GM19025 (cell line): ENCODE results near the gene CAPN5.

ENCODE experiments used
- ATAC-seq: cut with Tn5 transposase; IDR thresholded peaks from one replicate; pipeline ENCODE4 v1.9.1; 2021; ENCODE audit warnings: mild to moderate bottlenecking, low read depth, moderate library complexity; ENCODE audit not compliant: unreplicated experiment

Gene CAPN5

GRCh38 chr11:77113382-77114088 lies 46.8 kb downstream of the CAPN5 start:
- ATAC-seq, result no peak

- ATAC-seq, result no peak
Measured at GRCh38 chr11:77114089-77114463, 47.3 kb downstream of the CAPN5 start.

- ATAC-seq, result no peak
Measured at GRCh38 chr11:77115181-77115611, 48.4 kb downstream of the CAPN5 start.

DNA sequence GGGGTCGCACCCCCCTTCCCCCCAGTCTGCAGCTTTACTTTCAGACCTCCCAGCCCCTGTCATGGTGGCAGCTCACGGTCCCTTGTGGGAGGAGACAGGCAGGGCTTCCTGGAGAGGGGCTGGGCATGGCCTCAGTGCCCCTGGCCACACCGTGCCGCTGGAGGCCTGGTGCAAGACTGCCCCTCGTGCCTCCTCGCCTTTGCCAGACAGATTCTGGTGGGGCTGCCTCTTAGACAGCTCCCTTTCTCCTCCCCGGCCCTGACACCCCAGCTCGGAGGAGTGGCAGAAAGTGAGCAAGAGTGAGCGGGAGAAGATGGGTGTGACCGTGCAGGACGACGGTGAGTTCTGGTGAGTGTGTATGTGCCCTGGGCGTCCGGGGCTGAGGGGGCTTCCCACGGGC lies 49.2 kb downstream of the CAPN5 start:
- ATAC-seq, result no peak

- ATAC-seq, result no peak
Measured at GRCh38 chr11:77117492-77117891, 50.7 kb downstream of the CAPN5 start.

- ATAC-seq, result no peak
Measured at GRCh38 chr11:77118086-77118485, 51.3 kb downstream of the CAPN5 start.

GRCh38 chr11:77118971-77119370 lies 52.2 kb downstream of the CAPN5 start:
- no peak for ATAC-seq

DNA sequence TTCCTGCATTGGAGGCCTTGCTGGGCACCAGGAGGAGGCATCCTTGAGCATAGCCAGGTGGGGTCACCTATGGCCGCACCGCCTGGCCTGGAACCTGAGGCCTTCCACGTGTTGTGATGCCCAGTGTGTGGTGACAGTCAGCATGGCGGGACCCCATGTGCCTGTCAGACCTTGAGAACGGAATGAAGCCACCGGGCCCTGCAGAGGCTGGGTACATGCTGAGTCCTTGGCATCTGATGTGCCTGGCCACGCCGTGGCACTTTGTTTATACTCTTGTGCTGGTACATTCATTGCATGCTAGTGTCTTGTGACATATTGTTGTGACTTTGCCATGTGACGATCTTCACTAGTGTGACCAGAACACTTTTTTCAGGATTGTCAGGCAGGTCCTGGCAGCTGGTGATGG lies 52.8 kb downstream of the CAPN5 start:
- no peak for ATAC-seq

GRCh38 chr11:77120571-77120970 lies 53.8 kb downstream of the CAPN5 start:
- ATAC-seq, result no peak

DNA sequence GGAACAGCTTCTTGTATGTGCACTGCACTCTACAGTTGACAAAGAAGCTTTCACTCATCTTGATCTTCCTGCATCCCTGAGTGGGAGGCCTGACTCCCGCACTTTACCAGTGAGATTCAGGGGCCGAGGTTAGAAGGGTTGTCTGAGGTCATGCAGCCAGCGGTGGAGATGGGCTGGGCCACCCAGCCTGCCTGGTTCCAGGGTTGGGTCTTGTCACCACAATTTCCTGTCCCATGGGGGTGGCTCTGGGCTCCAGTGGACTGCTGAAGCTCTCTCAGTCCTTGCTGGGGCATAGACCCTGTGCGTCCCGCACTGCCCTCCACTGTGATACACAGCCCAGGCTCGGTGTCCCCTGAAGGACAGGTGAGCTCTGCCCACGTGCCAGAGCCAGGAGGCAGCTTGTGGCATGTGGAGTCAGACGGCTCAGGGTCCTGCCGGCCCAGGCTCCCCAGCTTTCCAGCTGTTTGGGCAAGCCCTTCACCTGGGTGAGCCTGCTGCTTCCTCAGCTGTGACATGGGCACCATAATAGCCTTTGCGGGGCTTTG lies 54.4 kb downstream of the CAPN5 start:
- ATAC-seq, result no peak

DNA sequence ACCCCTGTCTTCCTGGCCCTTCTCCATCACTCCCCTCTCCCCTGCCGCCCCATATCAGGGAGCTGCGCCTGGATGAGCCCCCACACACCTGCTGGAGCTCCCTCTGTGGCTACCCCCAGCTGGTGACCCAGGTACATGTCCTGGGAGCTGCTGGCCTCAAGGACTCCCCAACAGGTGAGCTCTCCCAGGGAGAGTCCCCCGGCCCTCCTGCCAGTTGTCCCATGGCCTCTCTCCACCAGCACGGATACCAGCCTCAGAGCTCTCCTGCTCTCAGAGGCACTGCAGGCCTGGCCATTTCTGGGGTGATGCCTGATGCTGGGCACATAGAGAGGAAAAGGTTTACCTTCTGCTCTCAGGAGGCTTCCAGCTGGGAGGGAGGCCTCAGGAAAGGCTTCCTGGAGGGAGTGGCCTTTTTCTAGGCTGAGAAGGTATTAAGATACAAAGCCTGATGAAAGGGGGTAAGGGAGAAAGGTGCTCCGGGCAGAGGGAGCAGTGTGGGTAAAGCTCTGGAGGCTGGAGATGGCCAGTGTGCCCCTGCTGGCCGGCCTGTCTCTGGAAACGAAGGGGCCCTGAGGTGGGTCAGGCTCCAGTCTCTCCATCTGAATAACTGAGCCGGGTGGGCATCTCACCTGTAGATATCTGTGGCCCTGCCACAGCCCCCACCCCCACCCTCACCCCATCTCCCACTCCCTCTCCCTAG lies 55.3 kb downstream of the CAPN5 start:
- no peak for ATAC-seq

GRCh38 chr11:77122576-77123212 lies 55.9 kb downstream of the CAPN5 start:
- ATAC-seq, result no peak

GRCh38 chr11:77123591-77123990 lies 56.8 kb downstream of the CAPN5 start:
- ATAC-seq, result no peak

GRCh38 chr11:77124041-77124440 lies 57.3 kb downstream of the CAPN5 start:
- no peak for ATAC-seq

DNA sequence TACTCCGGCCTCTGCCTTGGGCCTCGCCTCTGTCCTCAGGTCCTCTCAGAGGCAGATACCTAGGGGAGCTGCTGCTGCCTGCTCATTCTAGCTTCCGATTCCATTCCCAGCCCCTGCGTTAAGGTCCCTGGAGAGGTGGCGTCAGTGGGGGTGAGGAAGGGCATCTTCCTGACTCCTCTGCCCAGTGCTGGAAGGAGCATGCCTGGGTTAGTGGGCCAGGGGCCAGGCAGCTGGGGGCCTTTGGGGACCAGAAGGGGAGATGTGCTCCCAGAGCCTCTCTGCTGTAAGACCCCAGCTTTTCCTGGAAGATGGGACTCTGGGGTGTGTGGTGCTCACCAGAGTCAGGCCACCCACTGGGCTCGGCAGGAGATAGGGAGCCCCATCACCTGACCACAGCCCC lies 57.7 kb downstream of the CAPN5 start:
- no peak for ATAC-seq

DNA sequence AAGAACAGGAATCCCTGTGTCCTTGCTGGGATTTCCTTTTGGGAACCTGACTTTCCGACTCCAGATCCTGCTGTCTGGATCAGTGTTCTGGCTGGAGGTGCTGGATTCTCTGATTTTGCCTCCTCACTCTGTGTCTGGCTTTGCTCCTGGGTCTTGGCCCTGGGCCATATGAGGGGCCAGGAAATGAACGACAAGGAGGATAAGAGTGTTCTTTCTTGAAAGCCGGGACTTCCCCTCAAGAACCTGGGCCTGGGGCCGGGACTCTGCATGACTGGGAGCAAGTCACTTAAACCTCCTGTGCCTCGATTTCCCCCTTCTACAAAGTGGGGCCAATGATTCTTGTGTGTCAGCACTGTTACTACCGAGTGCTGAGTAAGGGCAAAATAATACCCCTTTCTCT lies 58.4 kb downstream of the CAPN5 start:
- ATAC-seq, result no peak

DNA sequence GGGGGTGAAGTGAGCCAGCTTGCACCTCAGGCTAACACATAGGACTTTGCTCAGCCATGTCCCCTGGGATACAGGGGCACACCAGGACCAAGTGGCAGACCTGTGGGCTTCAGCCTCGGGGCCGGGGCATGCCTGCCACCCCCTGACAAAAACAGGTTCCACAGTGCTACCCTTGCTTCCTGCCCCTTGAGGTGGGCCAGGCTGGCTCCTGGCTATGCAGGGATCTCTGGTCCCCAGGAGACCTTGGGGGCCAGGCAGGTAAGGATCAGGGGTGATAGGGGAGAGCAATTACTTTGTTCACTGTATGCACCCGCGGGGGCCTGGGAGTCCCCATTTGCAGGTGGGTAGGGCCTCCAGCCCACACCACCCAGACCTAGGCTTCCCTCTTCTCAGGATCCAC lies 58.9 kb downstream of the CAPN5 start:
- no peak for ATAC-seq

DNA sequence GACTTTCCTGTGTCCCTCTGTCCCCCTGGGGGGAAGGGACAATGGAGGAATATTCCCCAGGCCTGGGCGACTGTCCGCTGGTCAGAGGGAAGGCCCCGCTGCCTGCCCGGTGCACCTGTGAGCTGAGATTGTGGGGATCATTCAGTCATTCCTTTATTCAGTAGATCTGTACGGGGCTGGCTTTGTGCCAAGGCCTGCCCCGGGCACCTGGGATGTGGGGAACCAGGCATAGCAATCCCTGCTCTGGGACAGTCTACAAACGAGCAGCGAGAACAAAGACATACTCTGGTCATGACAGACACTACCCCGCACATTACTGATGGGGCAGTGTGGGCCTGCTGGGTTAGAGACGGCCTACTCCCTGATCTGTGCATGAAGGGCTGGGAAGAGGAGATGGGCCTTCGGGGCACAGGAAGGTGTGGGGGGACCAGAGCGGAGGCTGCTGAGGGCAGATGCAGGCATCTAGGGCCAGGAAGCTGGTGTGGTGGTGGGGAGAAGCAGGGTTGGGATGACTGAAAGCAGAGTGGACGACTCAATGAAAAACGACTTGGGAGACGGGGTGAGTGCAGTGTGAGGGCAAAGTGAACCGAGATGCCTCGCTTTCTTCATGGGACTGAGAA lies 59.5 kb downstream of the CAPN5 start:
- no peak for ATAC-seq

DNA sequence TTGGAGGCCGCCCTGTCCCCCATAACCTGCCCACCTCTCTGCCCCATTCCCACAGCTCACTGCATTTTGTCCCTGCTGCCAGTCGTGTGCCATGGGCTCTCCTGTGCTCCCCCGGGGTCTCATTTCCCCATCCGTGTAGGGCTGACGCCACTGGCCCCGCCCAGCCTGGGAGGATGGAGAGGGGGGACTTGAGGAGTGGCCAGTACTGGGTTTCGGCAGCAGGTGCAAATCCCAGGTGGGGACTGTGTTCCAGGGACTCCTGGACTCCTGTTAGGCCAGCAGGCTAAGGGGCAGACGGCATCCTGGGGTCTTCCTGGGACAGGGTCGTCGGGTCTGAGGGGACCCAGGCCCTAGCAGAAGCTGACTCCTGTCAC lies 60.1 kb downstream of the CAPN5 start:
- no peak for ATAC-seq

DNA sequence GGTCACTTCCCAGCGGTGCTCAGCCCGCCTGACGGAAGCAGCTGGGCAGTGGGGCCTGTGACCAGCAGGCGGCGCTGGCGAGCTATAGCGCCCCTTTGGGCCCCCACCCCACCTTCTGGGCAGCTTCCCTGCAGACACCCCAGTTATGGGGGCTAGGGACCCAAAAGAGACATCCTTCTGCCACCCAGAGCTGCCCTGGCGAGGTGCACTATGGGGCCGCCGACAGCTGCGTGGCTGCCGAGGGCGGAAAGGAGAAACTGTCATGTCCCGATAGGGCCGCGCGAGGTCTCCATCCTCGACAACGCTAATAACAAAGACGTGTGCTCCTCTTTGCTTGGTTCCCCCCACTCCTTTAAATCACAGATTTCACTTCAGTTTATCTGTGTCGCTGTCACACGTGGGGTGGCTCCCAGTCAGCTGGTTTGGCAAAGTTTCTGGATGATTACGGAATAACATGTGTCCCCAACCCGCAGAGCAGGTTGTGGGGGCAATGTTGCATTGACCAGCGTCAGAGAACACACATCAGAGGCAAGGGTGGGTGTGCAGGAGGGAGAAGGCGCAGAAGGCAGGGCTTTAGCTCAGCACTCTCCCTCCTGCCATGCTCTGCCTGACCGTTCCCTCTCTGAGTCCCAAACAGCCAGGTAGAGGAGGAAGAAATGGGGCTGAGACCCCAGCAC lies 60.6 kb downstream of the CAPN5 start:
- ATAC-seq, result no peak
